GM19395 (cell line): ENCODE measurements around the gene CPLANE2.
"Not testable (repeated sequence)": the region's sequence is repeated elsewhere in the genome, so short reads cannot be mapped to it uniquely, and the experiment has no call there.

Experiments used
- ATAC-seq: cut with Tn5 transposase; IDR thresholded peaks from one replicate; pipeline ENCODE4 v1.9.1; 2021; ENCODE audit warnings: mild to moderate bottlenecking, moderate library complexity; ENCODE audit not compliant: unreplicated experiment

The CPLANE2 gene

DNA sequence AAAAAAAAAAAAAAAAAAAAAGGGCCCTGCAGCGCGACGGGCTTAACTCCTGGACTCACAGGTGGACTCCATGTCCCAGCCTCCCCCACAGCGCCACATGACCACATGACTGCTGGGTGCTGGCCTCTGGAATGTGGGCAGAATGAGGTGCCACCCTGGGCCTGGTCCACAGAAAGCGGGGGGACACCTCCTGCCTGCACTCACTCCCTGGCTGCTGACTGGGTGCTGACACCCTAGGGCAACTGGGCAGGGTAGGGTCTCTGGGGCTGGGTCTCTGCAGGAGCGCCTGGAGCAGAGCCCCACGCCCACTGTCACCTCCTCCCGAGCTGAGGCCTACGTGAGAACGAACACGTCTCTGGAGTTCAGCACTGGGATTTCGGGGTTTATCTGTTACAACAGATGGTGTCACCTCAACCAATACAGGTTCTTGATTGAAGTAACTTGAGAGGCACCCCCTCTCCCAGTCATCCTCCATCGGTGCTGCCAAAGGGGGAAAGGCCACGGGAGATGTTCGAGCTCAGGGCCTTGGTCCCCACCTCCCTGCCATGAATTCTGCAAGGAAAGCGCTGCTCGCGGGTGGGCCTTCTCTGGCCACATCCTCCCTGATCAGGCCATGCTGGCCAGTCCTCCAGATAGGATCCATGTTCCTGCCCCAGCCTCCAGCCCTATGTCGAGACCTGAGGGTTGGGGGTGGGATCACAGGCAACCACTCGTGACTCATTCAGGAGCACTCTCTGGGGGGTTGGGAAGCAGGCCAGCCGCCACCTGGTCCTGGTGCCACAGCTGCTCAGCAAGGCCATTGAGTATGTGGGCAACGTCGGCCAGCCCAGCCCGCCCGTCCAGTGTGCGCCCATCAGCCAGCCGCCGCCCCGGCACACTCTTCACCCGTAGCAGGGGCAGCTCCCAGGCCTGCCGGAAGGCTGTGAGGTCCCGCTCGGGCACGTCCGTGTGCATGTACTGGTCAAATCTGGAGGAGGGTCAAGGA, 5.4 kb downstream of the CPLANE2 start:
- no peak for ATAC-seq

DNA sequence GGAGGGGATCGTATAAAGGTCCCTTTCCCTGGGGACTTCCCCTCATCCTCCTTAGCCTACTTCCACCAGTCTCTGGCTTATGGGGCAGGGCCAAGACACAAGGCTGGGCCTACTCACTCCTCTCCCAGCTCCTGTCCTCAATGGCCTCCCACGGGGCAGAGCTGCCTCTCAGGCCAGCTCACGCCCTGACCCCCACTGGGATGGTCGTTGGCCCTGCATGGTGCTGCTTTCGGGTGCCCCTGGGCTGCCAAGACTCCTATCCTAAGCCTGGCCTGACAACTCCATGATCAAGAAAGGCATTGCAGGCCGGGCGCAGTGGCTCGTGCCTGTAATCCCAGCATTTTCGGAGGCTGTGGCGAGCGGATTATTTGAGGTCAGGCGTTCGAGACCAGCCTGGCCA, 6.2 kb downstream of the CPLANE2 start:
- no peak for ATAC-seq

DNA sequence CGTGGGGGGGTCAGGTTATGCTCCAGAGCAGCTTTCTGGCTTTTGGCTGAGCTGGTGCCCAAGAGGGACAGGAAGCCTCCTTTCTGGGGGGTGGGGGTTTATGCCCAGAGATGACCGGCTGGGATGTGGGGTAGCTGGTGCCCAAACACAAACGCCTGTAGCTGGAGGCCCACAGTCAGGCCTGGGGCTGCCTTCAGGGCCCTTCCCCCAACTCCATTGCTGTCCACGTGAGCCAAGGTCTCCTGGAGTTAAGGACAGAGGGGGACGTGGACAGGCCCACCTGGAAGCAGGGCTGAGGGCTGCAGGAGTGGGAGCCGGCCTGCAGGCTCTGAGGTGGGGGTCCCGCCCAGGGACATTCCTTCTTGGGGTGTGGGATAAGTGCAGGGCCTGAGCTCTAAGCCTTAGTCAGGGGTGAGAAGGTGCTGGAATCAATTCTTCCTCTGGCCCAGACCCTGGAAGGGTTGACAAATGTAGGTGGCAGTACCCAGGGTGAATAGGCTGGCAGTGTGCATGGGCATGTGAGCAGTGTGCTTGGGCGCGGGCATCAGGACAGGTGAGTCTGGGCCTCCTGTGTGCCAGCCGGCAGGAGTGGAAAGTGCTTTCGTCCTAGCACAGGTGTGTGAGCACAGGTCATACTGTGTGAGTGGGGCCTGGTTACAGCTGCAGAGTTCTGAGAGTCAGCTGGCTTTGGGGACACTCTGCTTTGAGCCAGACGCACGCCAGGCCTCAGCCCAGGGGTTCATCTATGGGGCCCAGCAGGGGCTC, 6.8 kb downstream of the CPLANE2 start:
- no peak for ATAC-seq

DNA sequence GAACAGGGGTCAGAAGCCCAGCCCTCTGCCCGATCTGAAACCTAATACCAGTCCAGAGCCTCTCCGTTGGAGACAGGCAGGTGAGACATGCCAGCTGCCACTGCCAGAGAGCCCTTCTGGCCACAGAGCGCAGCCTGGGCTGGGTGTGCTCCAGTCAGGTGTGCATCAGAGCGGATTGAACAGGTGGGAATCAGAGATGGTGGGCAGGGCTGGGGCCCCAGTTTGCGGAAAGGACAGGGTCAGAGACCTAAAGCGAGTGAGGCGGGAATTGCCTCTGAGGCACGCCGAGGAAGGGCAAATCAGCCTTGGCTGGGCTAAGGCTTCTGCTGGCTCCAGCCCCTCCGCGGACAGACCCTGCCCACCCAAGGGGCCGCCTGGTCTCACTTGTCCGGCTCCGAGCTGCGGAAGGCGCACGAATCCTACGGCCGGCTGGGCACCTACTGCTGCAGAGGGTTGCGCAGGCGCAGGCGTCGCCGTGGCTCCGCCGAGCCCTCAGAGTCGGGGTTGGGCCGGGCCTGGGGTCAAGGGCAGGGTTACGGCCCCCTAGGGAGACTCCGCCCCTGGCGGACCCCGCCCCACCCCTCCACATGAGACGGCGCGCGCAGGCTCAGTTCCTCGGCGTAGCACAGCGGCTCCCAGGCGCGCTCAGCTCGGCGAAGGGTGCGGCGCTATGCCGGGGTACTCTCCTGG, 10.3 kb downstream of the CPLANE2 start:
- ATAC-seq = no peak

- ATAC-seq = no peak
Observed at GRCh38 chr1:16226129-16226489, 10.9 kb downstream of the CPLANE2 start.

DNA sequence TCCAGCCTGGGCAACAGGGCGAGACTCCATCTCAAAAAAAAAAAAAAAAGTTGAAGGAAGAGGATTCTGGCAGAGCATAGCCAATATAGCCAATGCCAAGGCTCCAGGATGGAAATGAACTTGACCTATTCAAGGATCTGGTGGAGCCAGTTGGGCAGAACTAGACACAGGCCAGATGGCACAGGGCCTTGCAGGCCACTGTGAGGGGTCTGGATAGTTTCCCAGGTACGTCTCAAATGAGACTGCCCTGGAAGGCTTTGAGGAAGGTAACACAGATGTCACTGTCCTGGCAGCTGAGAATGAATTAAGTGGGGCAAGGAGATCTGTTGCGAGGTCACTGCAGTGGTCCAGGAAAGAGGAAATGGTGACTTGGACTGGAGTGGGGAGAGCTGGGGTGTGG, 12.5 kb downstream of the CPLANE2 start:
- no peak for ATAC-seq

GRCh38 chr1:16222716-16223115, 14.3 kb downstream of the CPLANE2 start:
- not testable (repeated sequence) for ATAC-seq

DNA sequence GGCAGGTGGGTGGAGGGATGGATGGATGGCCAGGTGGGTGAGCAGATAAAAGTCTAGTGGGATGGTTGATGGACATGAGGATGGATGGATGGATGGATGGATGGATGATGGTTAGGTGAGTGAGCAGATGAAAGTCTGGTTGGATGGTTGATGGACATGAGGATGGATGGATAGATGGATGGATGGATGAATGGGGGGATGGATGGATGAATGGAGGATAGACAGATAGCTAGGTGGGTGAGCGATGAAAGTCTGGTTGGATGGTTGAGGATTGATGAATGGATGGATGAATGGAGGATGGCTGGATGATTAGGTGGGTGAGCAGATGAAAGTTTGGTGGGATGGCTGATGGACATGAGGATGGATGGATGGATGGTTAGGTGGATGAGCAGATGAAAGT, 15.5 kb downstream of the CPLANE2 start:
- ATAC-seq = no peak

DNA sequence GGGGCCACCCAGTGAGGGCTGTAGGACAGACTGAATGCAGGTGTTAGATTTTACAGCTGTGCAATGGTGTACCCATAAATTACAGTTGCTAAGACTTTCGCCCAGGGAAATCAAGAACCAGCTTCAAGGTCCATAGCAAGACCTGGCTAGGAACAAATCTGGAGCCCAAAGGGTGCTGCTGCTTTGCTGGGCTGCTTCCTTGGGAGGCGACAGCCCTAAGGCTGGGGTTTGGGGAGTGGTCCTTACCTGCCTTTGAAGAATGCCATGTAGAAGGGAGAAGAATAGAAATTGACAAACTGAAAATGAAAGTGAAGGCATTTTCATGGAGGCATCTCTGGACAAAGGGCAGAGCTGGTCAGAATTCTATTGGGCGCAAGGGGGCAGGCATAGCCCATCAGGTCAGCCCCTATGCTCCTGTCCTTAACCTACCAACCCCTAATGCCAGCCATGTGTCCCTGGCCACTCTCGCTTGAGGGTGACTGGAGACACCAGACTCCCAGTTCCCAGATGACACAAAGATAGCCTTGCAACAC, 16.9 kb downstream of the CPLANE2 start:
- no peak for ATAC-seq

GRCh38 chr1:16218674-16219071, 18.3 kb downstream of the CPLANE2 start:
- no peak for ATAC-seq

- ATAC-seq = no peak
Observed at GRCh38 chr1:16218014-16218673, 18.8 kb downstream of the CPLANE2 start.

DNA sequence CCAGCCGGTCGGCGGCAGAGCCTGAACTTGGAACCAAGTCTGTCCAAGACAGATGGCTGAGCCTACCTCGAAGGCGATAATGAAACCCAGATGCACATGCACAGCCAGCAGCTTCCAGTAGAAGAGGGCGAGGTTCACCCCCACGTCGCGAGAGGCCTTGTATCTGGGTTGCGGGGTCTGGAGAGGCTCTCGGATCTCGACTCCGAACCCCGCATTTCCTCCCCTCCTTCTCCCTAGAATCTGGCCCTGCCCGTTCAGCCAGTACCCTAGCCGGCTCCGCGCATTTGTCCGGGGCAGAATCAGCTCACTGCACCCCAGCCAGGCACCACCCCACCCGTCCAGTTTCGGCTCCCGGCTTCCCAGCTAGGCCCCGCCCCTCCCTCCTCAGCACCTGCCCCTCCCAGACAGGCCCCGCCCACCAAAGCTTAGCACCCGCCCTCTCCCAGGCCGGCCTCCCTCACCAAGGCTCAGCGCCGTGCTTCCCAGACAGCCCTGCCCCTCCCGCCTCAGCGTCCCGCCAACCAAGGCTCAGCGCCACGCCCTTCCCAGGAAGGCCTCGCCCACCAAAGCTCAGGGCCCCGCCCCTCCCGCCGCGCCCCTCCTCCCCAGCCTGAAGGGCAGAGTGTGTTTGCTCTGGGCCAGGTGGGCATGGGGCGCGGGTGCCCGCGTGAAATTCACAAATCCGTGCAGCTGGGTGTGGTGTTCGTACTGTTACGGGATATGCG, 19.8 kb downstream of the CPLANE2 start:
- ATAC-seq = peak; percentile 77

- no peak for ATAC-seq
Observed at GRCh38 chr1:16215882-16216753, 20.9 kb downstream of the CPLANE2 start.

- ATAC-seq = not testable (repeated sequence)
Observed at GRCh38 chr1:16215240-16215639, 21.7 kb downstream of the CPLANE2 start.

- not testable (repeated sequence) for ATAC-seq
Observed at GRCh38 chr1:16213544-16213943, 23.4 kb downstream of the CPLANE2 start.

- ATAC-seq = no peak
Observed at GRCh38 chr1:16213013-16213412, 24.0 kb downstream of the CPLANE2 start.

- no peak for ATAC-seq
Observed at GRCh38 chr1:16212251-16212961, 24.6 kb downstream of the CPLANE2 start, which contains the start of gene ARHGEF19. Gene ARHGEF19, minus strand, starts transcription at chr1:16212652. Its CDS starts 3,598 bp downstream, at chr1:16209054.

GRCh38 chr1:16211824-16212223, 25.2 kb downstream of the CPLANE2 start:
- ATAC-seq = no peak
